HAP-1 (cell line): ENCODE measurements around the gene SEC14L2.
"Not testable (repeated sequence)": the region's sequence is repeated elsewhere in the genome, so short reads cannot be mapped to it uniquely, and the experiment has no call there.

Source experiments
- DNase-seq, 2 experiments: peaks; one replicate each; pipeline ENCODE4 v3.0.0-alpha.2; 2016 to 2020; ENCODE audit warnings: low spot score in 2 of 2
- H3K27me3 ChIP-seq: fragments of 250-450 bp; sonication (Bioruptor Pico); 2 replicates; pipeline ENCODE4 v1.5.1; 2020; ENCODE audit warnings: low read depth, mild to moderate bottlenecking, moderate library complexity
- H3K36me3 ChIP-seq: fragments of 250-450 bp; sonication (Bioruptor Pico); replicated peaks from 2 replicates; pipeline ENCODE4 v1.5.1; 2020; ENCODE audit warnings: mild to moderate bottlenecking
- H3K4me1 ChIP-seq: fragments of 250-450 bp; sonication (Bioruptor Pico); 2 replicates; pipeline ENCODE4 v1.5.1; 2020; ENCODE audit warnings: mild to moderate bottlenecking
- H3K4me3 ChIP-seq: fragments of 250-450 bp; sonication (Bioruptor Pico); 2 replicates; pipeline ENCODE4 v1.5.1; 2020; ENCODE audit warnings: mild to moderate bottlenecking, moderate library complexity
- H3K9me3 ChIP-seq: fragments of 250-450 bp; sonication (Bioruptor Pico); 2 replicates; pipeline ENCODE4 v1.5.1; 2020; ENCODE audit warnings: mild to moderate bottlenecking, moderate library complexity
- in situ Hi-C: fragments of 300-500 bp; cut with MboI; formaldehyde crosslinking; loops from 3 replicates; pipeline ENCODE4 v1.14.3; 2020; ENCODE audit warnings: low sequenced_read_pairs, inconsistent platforms, mixed read lengths

Gene SEC14L2

GRCh38 chr22:30386608-30386959, 10.2 kb upstream of the SEC14L2 start:
- no peaks in the 10 kb centered on the region for H3K27me3 ChIP-seq
- no peak for DNase-seq
- H3K9me3 ChIP-seq: peaks cover 6% of the 10 kb centered on the region; the same call in 1 of the 2 replicates
- H3K36me3 ChIP-seq: peaks cover 11% of the 10 kb centered on the region; the same call in 1 of the 2 replicates
- peak overlapping the region; percentile 55 for H3K4me3 ChIP-seq
- H3K4me1 ChIP-seq: peaks cover 3% of the 10 kb centered on the region; the same call in 1 of the 2 replicates
- in situ Hi-C loops: loop anchor here (25.0 kb wide), 1 partner anchor 274 kb away; no protein-coding TSS in a partner anchor

DNA sequence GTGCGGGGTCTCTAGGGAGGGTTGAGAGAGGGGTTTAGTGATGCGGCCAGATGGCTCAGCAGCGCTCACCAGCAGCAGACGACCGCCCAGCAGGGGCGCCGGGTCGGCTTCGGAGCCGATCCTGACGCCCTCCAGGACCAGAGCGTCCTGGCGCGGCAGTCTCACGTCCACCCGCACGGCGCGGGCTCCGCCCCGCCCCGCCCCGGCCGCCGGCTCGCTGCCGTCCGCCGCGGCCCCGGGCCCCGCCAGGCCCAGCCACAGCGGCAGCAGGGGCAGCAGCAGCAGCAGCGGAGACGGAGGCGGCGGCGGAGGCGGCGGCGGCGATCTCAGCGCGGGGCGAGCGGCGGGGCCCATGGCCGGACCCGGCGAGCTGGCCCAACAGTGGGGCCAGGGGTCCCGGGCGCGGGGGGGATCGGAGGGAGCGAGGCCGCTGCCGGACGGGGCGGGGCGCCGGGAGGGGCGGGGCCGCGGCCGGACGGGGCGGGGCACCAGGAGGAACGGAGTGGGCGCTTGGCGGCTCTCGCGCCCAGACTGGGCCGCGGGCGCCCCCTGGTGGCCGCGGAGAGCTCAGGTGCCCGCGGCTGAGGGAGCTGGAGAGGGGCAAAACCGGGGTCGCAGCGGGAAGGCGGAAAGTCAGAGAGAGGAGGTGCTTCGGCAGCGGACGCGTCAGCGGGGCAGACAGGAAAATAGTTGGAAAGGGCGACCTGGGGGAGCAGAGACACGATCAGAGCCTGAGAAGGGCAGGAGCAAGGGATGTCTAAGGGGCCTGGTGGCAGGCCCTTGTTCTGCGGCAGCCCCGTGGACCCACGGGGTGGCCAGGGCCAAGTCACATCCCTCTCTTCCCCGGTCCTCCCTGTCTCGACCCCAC, 9.6 kb upstream of the SEC14L2 start, which contains the start of gene RNF215:
Gene RNF215, minus strand, starts transcription at position 452 of the 868 bp plus-strand sequence. Its CDS starts 98 bp downstream, at position 354.
- in situ Hi-C loops: loop anchor here (25.0 kb wide), 1 partner anchor 275 kb away; no protein-coding TSS in a partner anchor
- Histone ChIP-seq H3K36me3 (peaks cover 7% of the 10 kb centered on the region; the same call in 1 of the 2 replicates), H3K4me3 (peak within 1 kb of the TSS; percentile 55), H3K9me3 (peaks cover 6% of the 10 kb centered on the region; the same call in 1 of the 2 replicates), H3K4me1 (peaks cover 3% of the 10 kb centered on the region; the same call in 1 of the 2 replicates), H3K27me3 (no peaks in the 10 kb centered on the region)
- peak; percentile 74 to 91 for DNase-seq

DNA sequence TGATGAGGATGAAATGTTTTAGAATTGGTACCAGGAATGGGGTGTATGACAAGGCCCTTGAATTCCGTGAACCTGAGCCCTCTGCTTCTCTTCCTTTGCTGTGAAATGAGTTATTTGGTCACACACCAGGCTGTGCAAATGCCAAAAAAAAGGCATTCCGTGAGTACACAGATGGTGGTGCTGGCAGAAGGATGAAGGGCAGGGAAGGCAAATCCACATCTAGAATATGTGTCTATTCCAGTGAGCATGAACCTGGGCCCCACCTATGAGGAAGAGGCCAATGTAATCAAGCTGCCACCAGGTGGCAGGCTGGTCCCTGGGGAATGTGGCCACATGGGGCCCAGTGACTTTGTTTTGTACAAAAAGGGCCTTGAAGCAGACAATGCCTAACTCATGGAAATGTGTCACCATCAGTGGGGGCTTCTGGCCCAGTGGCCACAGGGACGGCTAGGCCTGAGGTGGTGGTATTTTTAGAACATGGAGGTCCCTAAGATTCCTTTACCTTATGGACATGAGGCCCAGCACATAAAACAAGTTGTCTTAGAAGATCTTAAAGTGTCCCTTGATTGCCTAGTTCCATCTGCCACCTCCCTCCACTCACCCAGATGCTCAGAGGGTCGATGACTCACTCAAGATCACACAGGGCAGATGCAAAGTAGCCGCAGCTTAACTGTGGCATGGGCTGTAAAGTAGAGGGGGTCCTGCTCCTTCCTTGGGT, 5.7 kb upstream of the SEC14L2 start:
- in situ Hi-C loops: loop anchor here (25.0 kb wide), 1 partner anchor 279 kb away; no protein-coding TSS in a partner anchor
- peaks cover 6% of the 10 kb centered on the region; the same call in 1 of the 2 replicates for H3K9me3 ChIP-seq
- no peak overlapping the region for H3K4me3 ChIP-seq
- H3K4me1 ChIP-seq: peaks cover 3% of the 10 kb centered on the region; the same call in 1 of the 2 replicates
- H3K36me3 ChIP-seq: no peaks in the 10 kb centered on the region
- H3K27me3 ChIP-seq: no peaks in the 10 kb centered on the region
- peak; percentile 35 to 76 for DNase-seq

DNA sequence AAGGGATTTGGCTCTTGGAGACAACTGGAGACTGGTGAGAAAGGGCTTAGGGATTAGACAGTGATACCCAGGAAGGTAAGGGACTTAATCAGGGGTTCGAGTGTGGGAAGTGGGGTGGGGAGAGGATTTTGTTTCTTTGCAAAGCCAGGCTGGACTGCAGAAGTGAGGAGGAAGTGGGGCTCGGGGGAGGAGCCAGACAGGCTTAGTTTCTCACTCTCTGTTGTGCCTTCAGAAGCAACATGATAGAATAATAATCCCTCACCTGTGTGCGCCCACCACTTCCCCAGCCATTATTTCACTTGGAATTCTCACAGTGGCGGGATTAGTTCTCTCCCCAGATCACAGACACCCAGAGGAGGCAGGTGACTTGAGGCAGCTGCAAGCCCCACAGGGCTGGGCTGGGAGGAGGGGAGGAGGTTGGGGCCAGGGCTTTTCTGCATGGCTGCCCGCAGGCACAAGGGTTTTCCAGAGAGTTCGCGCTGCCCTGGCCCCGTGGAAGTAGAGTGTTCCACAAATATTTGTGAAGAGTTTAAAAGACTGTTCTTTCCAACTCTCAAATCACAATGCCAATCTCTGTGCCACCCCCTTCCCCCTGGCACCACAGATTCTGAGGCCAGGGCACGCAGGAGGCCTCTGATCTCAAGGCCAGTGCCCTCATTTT, 4.0 kb upstream of the SEC14L2 start:
- Histone ChIP-seq H3K4me3 (no peak overlapping the region), H3K9me3 (peaks cover 6% of the 10 kb centered on the region; the same call in 1 of the 2 replicates), H3K36me3 (no peaks in the 10 kb centered on the region), H3K27me3 (no peaks in the 10 kb centered on the region), H3K4me1 (0 out of 2 replicates have a peak, but pooled peaks cover 2% of the 10 kb centered on the region)
- no peak for DNase-seq
- in situ Hi-C loops: loop anchor here (25.0 kb wide), 1 partner anchor 280 kb away; no protein-coding TSS in a partner anchor

GRCh38 chr22:30393322-30393680, 3.5 kb upstream of the SEC14L2 start:
- in situ Hi-C loops: loop anchor here (25.0 kb wide), 1 partner anchor 281 kb away; no protein-coding TSS in a partner anchor
- Histone ChIP-seq H3K4me1 (0 out of 2 replicates have a peak, but pooled peaks cover 2% of the 10 kb centered on the region), H3K4me3 (no peak overlapping the region), H3K27me3 (no peaks in the 10 kb centered on the region), H3K36me3 (no peaks in the 10 kb centered on the region), H3K9me3 (peaks cover 6% of the 10 kb centered on the region; the same call in 1 of the 2 replicates)
- no peak for DNase-seq

DNA sequence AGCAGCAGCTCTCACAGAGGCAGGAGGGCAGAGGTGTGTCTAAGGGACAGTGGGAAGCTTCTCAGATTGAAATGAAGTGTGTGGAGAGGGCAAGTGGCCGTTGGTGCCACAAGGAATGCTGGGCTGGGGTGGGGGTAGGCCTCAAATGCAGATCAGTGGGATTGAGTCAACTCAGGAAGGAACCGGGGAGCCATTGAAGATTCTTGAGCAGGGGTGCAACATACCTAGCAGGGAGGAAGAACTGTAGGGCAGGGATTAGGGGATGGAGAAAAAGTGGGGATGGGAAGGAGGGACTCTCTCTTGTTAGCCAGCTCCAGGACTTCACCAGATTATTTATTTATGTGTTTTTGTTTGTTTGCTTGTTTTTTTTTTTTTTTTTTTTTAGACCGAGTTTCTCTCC, 2.9 kb upstream of the SEC14L2 start:
- no peaks in the 10 kb centered on the region for H3K27me3 ChIP-seq
- in situ Hi-C loops: loop anchor here (25.0 kb wide), 1 partner anchor 282 kb away; no protein-coding TSS in a partner anchor
- DNase-seq: no peak
- 0 out of 2 replicates have a peak, but pooled peaks cover 2% of the 10 kb centered on the region for H3K4me1 ChIP-seq
- H3K9me3 ChIP-seq: peaks cover 6% of the 10 kb centered on the region; the same call in 1 of the 2 replicates
- no peaks in the 10 kb centered on the region for H3K36me3 ChIP-seq
- no peak overlapping the region for H3K4me3 ChIP-seq

GRCh38 chr22:30397656-30398635, 1.1 kb downstream of the SEC14L2 start:
- H3K9me3 ChIP-seq: no peaks in the 10 kb centered on the region
- 0 out of 2 replicates have a peak, but pooled peaks cover 2% of the 10 kb centered on the region for H3K4me1 ChIP-seq
- no peaks in the 10 kb centered on the region for H3K36me3 ChIP-seq
- H3K4me3 ChIP-seq: peak overlapping the region; percentile 53
- DNase-seq: no peak
- no peaks in the 10 kb centered on the region for H3K27me3 ChIP-seq
- in situ Hi-C loops: loop anchor here (25.0 kb wide), 1 partner anchor 286 kb away; no protein-coding TSS in a partner anchor

DNA sequence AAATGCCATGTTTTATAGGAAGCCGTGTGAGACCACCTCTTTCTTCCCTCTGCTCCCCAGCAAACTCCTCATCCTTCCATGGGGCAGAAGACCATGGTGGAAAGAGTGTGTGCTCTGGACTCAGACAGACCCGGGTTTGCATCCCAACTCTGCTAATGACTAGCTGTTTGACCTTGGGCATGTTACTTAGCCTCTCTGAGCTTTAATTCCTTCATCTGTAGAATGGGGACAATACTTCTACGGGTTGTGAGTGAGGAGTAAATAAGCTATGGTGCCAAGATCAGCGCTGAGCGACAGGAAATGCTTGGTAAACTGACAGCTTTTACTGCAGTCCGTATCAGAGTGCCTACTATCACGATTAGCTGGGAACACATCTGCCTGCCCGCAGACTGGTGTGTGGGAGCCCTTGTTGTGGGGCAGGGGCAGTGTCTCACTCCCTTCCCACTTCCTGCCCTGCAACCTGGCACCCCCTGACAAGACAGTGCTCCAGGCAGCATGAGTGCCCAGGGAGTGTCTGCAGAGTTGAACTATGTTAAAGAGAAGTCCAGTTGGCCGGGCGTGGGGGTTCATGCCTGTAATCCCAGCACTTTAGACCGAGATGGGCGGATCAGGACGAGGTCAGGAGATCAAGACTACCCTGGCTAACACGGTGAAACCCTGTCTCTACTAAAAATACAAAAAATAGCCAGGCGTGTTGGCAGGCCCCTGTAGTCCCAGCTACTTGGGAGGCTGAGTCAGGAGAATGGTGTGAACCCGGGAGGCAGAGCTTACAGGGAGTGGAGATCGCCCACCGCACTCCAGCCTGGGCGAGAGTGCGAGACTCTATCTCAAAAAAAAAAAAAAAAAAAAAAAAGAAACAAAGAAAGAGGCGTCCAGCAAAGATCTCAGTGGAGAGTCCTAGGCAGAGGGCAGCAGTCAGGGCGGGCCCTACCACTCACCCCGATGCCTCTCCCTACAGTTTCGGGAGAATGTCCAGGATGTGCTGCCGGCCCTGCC, 2.2 kb downstream of the SEC14L2 start:
- H3K36me3 ChIP-seq: no peaks in the 10 kb centered on the region
- in situ Hi-C loops: loop anchor here (25.0 kb wide), 1 partner anchor 287 kb away; no protein-coding TSS in a partner anchor
- no peak overlapping the region for H3K4me3 ChIP-seq
- DNase-seq: no peak
- H3K27me3 ChIP-seq: no peaks in the 10 kb centered on the region
- no peaks in the 10 kb centered on the region for H3K9me3 ChIP-seq
- 0 out of 2 replicates have a peak, but pooled peaks cover 2% of the 10 kb centered on the region for H3K4me1 ChIP-seq

DNA sequence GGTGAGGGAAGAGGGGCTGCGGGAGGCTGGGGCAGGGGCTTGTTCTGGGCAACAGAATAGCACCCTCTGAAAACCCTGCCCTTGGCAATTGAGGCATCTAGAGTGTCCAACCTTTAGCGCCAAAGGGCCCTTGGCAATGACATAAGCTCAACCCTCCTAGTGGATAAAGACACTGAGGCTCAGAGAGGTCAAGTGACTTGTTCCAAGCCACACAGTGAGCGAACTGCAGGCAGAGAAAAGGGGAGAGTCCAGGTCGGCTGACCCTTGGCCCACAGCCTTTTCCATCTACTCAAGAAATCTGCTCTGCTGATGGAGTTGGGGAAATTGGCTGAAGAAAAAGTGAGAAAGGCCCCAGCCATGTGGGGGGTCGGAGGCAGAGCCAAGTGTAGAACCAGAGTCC, 2.9 kb downstream of the SEC14L2 start:
- H3K36me3 ChIP-seq: no peaks in the 10 kb centered on the region
- no peaks in the 10 kb centered on the region for H3K27me3 ChIP-seq
- no peak overlapping the region for H3K4me3 ChIP-seq
- 0 out of 2 replicates have a peak, but pooled peaks cover 2% of the 10 kb centered on the region for H3K4me1 ChIP-seq
- no peaks in the 10 kb centered on the region for H3K9me3 ChIP-seq
- in situ Hi-C loops: loop anchor here (25.0 kb wide), 1 partner anchor 287 kb away; no protein-coding TSS in a partner anchor
- no peak for DNase-seq

- Histone ChIP-seq H3K27me3 (no peaks in the 10 kb centered on the region), H3K4me1 (0 out of 2 replicates have a peak, but pooled peaks cover 2% of the 10 kb centered on the region), H3K9me3 (no peaks in the 10 kb centered on the region), H3K36me3 (no peaks in the 10 kb centered on the region), H3K4me3 (no peak overlapping the region)
- DNase-seq: no peak
- in situ Hi-C loops: no loop called here
Measured at GRCh38 chr22:30400159-30400558, 3.3 kb downstream of the SEC14L2 start.

GRCh38 chr22:30401024-30401423, 4.2 kb downstream of the SEC14L2 start:
- H3K4me3 ChIP-seq, H3K4me1 ChIP-seq, H3K36me3 ChIP-seq, DNase-seq, in situ Hi-C loops, H3K27me3 ChIP-seq, H3K9me3 ChIP-seq: not testable (repeated sequence)
